IMR-90 (cell line): Measurements from ENCODE around the gene PTX3. TPM values are rescaled to one million over a fixed set of nuclear protein-coding genes. Genes with fewer than 3 reads are reported as not detected.

ENCODE experiments used
- ATAC-seq: fragments of 200-7000 bp; cut with Tn5 transposase; 2 replicates; pipeline ENCODE4 v1.9.1; 2020; ENCODE audit warnings: low read depth, mild to moderate bottlenecking, moderate library complexity
- BruUV-seq: library from RNA; stranded (reverse); fragments of 400-500 nt; replicated peaks from 2 replicates; lab custom pipeline; 2021; lab: Mats Ljungman, UMichigan
- CTCF ChIA-PET: fragments of 300-600 bp; formaldehyde crosslinking; extraction: SDS; loops from one replicate; lab custom pipeline; 2021; ENCODE audit warnings: antibody characterized with exemption; lab: Yijun Ruan, JAX
- POLR2A ChIA-PET: fragments of 300-600 bp; sonication (Branson Sonifier 250); formaldehyde crosslinking; loops from one replicate; lab custom pipeline; 2022; ENCODE audit warnings: antibody characterized with exemption; ENCODE audit not compliant: unreplicated experiment; lab: Charles Lee
- DNase-seq: peaks from one replicate; pipeline ENCODE4 v3.0.0; 2013
- H2AFZ ChIP-seq: replicated peaks from 2 replicates; pipeline ENCODE3; 2013; ENCODE audit warnings: low read length, mild to moderate bottlenecking; ENCODE audit not compliant: poor library complexity
- H2AK5ac ChIP-seq: 2 replicates; pipeline ENCODE4 v1.6.1; 2013; ENCODE audit warnings: low read depth, low read length, inconsistent platforms
- H2AK9ac ChIP-seq: replicated peaks from 2 replicates; pipeline ENCODE3; 2013; ENCODE audit warnings: mild to moderate bottlenecking, low read depth, low read length, moderate library complexity; ENCODE audit not compliant: poor library complexity
- H2BK120ac ChIP-seq: 2 replicates; pipeline ENCODE4 v1.6.1; 2013; ENCODE audit warnings: low read depth, low read length, inconsistent platforms
- H2BK15ac ChIP-seq: 3 replicates; pipeline ENCODE4 v1.6.1; 2013; ENCODE audit warnings: low read depth, low read length, inconsistent platforms
- H2BK20ac ChIP-seq: 2 replicates; pipeline ENCODE4 v1.6.1; 2013; ENCODE audit warnings: low read depth, mild to moderate bottlenecking, inconsistent platforms, low read length, moderate library complexity
- H2BK5ac ChIP-seq: 2 replicates; pipeline ENCODE4 v1.6.1; 2013; ENCODE audit warnings: mild to moderate bottlenecking, low read depth, low read length, inconsistent platforms; ENCODE audit not compliant: poor library complexity, severe bottlenecking
- H3K14ac ChIP-seq: replicated peaks from 2 replicates; pipeline ENCODE4 v1.6.1; 2013; ENCODE audit warnings: low read depth, low read length, inconsistent platforms
- H3K18ac ChIP-seq: 2 replicates; pipeline ENCODE4 v1.6.1; 2013; ENCODE audit warnings: low read depth, low read length, control low read depth
- H3K23ac ChIP-seq: 2 replicates; pipeline ENCODE4 v1.6.1; 2013; ENCODE audit warnings: low read depth, low read length, inconsistent platforms
- H3K27ac ChIP-seq: 2 replicates; pipeline ENCODE4 v1.5.1; 2013; ENCODE audit warnings: mild to moderate bottlenecking, control low read depth, low read length; ENCODE audit not compliant: insufficient read depth
- H3K27me3 ChIP-seq: 2 replicates; pipeline ENCODE4 v1.6.1; 2013; ENCODE audit warnings: low read length; ENCODE audit not compliant: control insufficient read depth, insufficient read depth
- H3K36me3 ChIP-seq: 2 replicates; pipeline ENCODE4 v1.6.1; 2013; ENCODE audit warnings: low read length, mixed read lengths; ENCODE audit not compliant: control insufficient read depth, insufficient read depth
- H3K4ac ChIP-seq: 2 replicates; pipeline ENCODE4 v1.6.1; 2013; ENCODE audit warnings: low read depth, low read length, inconsistent platforms
- H3K4me1 ChIP-seq: 2 replicates; pipeline ENCODE4 v1.6.1; 2013; ENCODE audit warnings: low read length, mixed read lengths; ENCODE audit not compliant: control insufficient read depth, insufficient read depth
- H3K4me2 ChIP-seq: 2 replicates; pipeline ENCODE4 v1.6.1; 2013; ENCODE audit warnings: low read depth, mild to moderate bottlenecking, control low read depth, low read length, moderate library complexity
- H3K4me3 ChIP-seq: 2 replicates; pipeline ENCODE4 v1.5.1; 2013; ENCODE audit warnings: low read depth, mild to moderate bottlenecking, control low read depth, low read length, moderate library complexity; ENCODE audit not compliant: insufficient read depth
- H3K56ac ChIP-seq: 2 replicates; pipeline ENCODE4 v1.6.1; 2013; ENCODE audit warnings: low read length, inconsistent platforms; ENCODE audit not compliant: insufficient read depth; ENCODE audit errors: extremely low read depth
- H3K79me1 ChIP-seq, 2 experiments: 2 replicates each; pipeline ENCODE4 v1.6.1; 2013; ENCODE audit warnings: low read length in 2 of 2, inconsistent platforms in 1 of 2, low read depth in 1 of 2
- H3K9ac ChIP-seq: 2 replicates; pipeline ENCODE4 v1.6.1; 2013; ENCODE audit warnings: low read depth, low read length, control low read depth
- H3K9me1 ChIP-seq: 2 replicates; pipeline ENCODE4 v1.6.1; 2013; ENCODE audit warnings: low read length, inconsistent platforms; ENCODE audit not compliant: insufficient read depth
- H3K9me3 ChIP-seq: 2 replicates; pipeline ENCODE4 v1.6.1; 2013; ENCODE audit warnings: low read length; ENCODE audit not compliant: control insufficient read depth, insufficient read depth
- H4K20me1 ChIP-seq: 2 replicates; pipeline ENCODE4 v1.6.1; 2013; ENCODE audit warnings: low read length, inconsistent platforms; ENCODE audit not compliant: insufficient read depth
- H4K5ac ChIP-seq: 2 replicates; pipeline ENCODE4 v1.6.1; 2013; ENCODE audit warnings: mild to moderate bottlenecking, low read depth, low read length, control low read depth
- H4K8ac ChIP-seq, 2 experiments: 2 replicates each; pipeline ENCODE4 v1.6.1; 2013; ENCODE audit warnings: low read depth in 2 of 2, low read length in 2 of 2, control low read depth in 1 of 2, inconsistent platforms in 1 of 2
- H4K91ac ChIP-seq: 2 replicates; pipeline ENCODE4 v1.6.1; 2013; ENCODE audit warnings: low read depth, low read length, inconsistent platforms; ENCODE audit not compliant: insufficient read depth
- RAD21 ChIP-seq: IDR thresholded peaks from 2 replicates; pipeline ENCODE4 v1.6.1; 2012; ENCODE audit warnings: low read length, improper control_type of control experiment
- RFX5 ChIP-seq: IDR thresholded peaks from 2 replicates; pipeline ENCODE4 v1.8.0; 2012; ENCODE audit warnings: low read depth, mild to moderate bottlenecking, low read length, moderate library complexity
- WGBS, 2 experiments: methylation state at CpG; one replicate each; pipeline versions ENCODE4 v1.1.5 to v1.1.7; 2013; ENCODE audit warnings: missing lambda C conversion rate in 2 of 2; ENCODE audit not compliant: insufficient read length in 1 of 2; ENCODE audit errors: extremely low coverage in 2 of 2; 5-methylcytosine and 5-hydroxymethylcytosine counted together
- dilution Hi-C: fragments of 300-500 bp; cut with HindIII; formaldehyde crosslinking; loops from one replicate; pipeline ENCODE4 v1.14.3; 2018; ENCODE audit warnings: low sequenced_read_pairs; ENCODE audit not compliant: unreplicated experiment
- in situ Hi-C: fragments of 300-500 bp; cut with MboI; formaldehyde crosslinking; loops from 3 replicates; pipeline ENCODE4 v1.14.3; 2019; ENCODE audit warnings: low sequenced_read_pairs, inconsistent platforms, mixed read lengths
- intact Hi-C: fragments of 100-400 bp; cut with micrococcal nuclease; formaldehyde crosslinking; loops from 2 replicates; pipeline ENCODE4 v1.10.0; 2022
- polyA plus RNA-seq, 3 experiments: library from polyadenylated mRNA; depleted of rRNA; stranded (reverse); fragments of >200 nt; gene quantifications; 2 replicates each; pipeline ENCODE4 v1.2.3, GENCODE V29; 2012; ENCODE audit warnings: low replicate concordance in 1 of 3
- total RNA-seq: library from RNA; depleted of rRNA; stranded (reverse); fragments of >200 nt; gene quantifications from 2 replicates; pipeline ENCODE4 v1.2.3, GENCODE V29; 2012

Gene PTX3
- total and polyA plus RNA-seq, 2 of the 4 experiments (the other 2 are of a cell fraction), result 97.9 to 135 TPM

DNA sequence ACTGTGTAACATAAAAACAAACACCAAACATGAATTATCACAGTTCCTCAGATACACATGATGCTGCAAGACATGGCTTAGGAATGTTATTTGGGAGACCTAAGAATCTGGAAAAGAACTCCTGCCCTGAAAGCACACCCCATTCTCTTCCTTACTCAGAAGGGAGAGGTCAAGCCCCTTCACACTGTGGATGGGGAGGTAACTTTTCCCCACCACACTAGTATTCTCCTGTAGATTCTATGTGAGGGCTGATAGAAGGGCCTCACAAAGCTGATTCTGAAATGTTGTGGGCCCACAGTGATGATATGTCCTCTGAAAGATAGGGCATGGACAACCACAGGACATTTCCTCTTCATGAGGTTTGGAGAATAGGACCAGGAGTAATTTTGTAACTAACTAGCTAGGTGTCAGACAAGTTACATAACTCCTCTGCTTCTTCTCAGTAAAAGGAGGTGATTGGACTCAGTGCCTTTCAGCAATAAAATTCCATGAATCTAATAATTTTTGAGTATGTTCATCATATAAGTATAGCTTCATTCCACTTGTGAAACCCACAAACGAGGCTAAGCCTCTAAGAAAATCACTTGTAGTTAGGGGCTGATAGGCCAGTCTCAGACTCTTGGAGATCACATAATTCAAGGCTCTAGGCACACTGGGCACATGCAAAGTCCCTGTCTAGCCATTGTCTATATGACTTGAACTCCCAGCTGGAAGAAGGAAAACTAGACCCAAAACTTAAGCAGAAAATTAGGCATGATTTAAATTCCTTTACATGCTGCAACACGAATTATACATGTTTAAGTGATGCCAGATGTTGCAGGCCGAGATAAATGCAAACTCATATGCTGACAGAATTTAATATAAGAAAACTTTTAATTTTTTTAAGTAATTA is 7.5 kb downstream of the PTX3 start:
- Histone ChIP-seq H4K91ac (no peak overlapping the region), H3K4me2 (no peak overlapping the region), H3K18ac (peak overlapping the region; percentile 72), H3K9me3 (no peaks in the 10 kb centered on the region), H2BK20ac (peak overlapping the region; percentile 29; the same call in 1 of the 2 replicates), H3K14ac (no peak overlapping the region), H4K5ac (peak overlapping the region; percentile 67; the same call in 1 of the 2 replicates), H3K56ac (no peak overlapping the region), H4K8ac (peak overlapping the region in 1 of 2 experiments; percentile 2; a peak in 1 of 4 replicates), H3K36me3 (peaks cover 5% of the 10 kb centered on the region), H3K4me3 (no peak overlapping the region), H3K4me1 (peaks cover 10% of the 10 kb centered on the region), H3K4ac (peak overlapping the region; percentile 19; the same call in 1 of the 2 replicates), H2BK15ac (no peak overlapping the region), H4K20me1 (no peaks in the 10 kb centered on the region), H2AK9ac (no peak overlapping the region), H3K9me1 (no peaks in the 10 kb centered on the region), H3K27ac (peak overlapping the region; percentile 45; the same call in 1 of the 2 replicates), H2BK5ac (no peak overlapping the region), H3K9ac (no peak overlapping the region), H2AK5ac (no peak overlapping the region), H3K23ac (no peak overlapping the region), H3K79me1 (peaks cover 0 to 16% of the 10 kb centered on the region in 2 experiments; a peak in 1 of 4 replicates), H2AFZ (no peak overlapping the region), H3K27me3 (no peaks in the 10 kb centered on the region), H2BK120ac (no peak overlapping the region)
- CTCF ChIA-PET, result interaction anchor here (0.5 to 0.8 kb wide), 2 partner anchors 44 to 76 kb away, joined by 3 to 4 read pairs; no protein-coding TSS in a partner anchor
- BruUV-seq, result no TSS peak
- peak; percentile 41 for ATAC-seq
- peak; percentile 46 for DNase-seq
- intact Hi-C loops (no loop called here), dilution Hi-C loops (no loop called here), in situ Hi-C loops (no loop called here)
- TF ChIP-seq RAD21 (no peak), RFX5 (peak; percentile 55; the same call in 1 of the 2 replicates)
- no CpG with 5 or more reads among the region's 3 CpGs for WGBS, 2 experiments
- POLR2A ChIA-PET, result interaction anchor here (0.9 kb wide), 1 partner anchor 240 kb away, joined by 3 read pairs; no protein-coding TSS in a partner anchor
